IMR-90 (cell line): ENCODE data around the gene TDRD7. TPM values are rescaled to one million over a fixed set of nuclear protein-coding genes. Genes with fewer than 3 reads are reported as not detected.

Experiments
- ATAC-seq: fragments of 200-7000 bp; cut with Tn5 transposase; 2 replicates; pipeline ENCODE4 v1.9.1; 2020; ENCODE audit warnings: low read depth, mild to moderate bottlenecking, moderate library complexity
- BruUV-seq: library from RNA; stranded (reverse); fragments of 400-500 nt; replicated peaks from 2 replicates; lab custom pipeline; 2021; lab: Mats Ljungman, UMichigan
- CTCF ChIA-PET: fragments of 300-600 bp; formaldehyde crosslinking; extraction: SDS; loops from one replicate; lab custom pipeline; 2021; ENCODE audit warnings: antibody characterized with exemption; lab: Yijun Ruan, JAX
- POLR2A ChIA-PET: fragments of 300-600 bp; sonication (Branson Sonifier 250); formaldehyde crosslinking; loops from one replicate; lab custom pipeline; 2022; ENCODE audit warnings: antibody characterized with exemption; ENCODE audit not compliant: unreplicated experiment; lab: Charles Lee
- DNase-seq: peaks from one replicate; pipeline ENCODE4 v3.0.0; 2013
- H2AFZ ChIP-seq: replicated peaks from 2 replicates; pipeline ENCODE3; 2013; ENCODE audit warnings: low read length, mild to moderate bottlenecking; ENCODE audit not compliant: poor library complexity
- H2AK5ac ChIP-seq: 2 replicates; pipeline ENCODE4 v1.6.1; 2013; ENCODE audit warnings: low read depth, low read length, inconsistent platforms
- H2AK9ac ChIP-seq: replicated peaks from 2 replicates; pipeline ENCODE3; 2013; ENCODE audit warnings: mild to moderate bottlenecking, low read depth, low read length, moderate library complexity; ENCODE audit not compliant: poor library complexity
- H2BK120ac ChIP-seq: 2 replicates; pipeline ENCODE4 v1.6.1; 2013; ENCODE audit warnings: low read depth, low read length, inconsistent platforms
- H2BK15ac ChIP-seq: 3 replicates; pipeline ENCODE4 v1.6.1; 2013; ENCODE audit warnings: low read depth, low read length, inconsistent platforms
- H2BK20ac ChIP-seq: 2 replicates; pipeline ENCODE4 v1.6.1; 2013; ENCODE audit warnings: low read depth, mild to moderate bottlenecking, inconsistent platforms, low read length, moderate library complexity
- H2BK5ac ChIP-seq: 2 replicates; pipeline ENCODE4 v1.6.1; 2013; ENCODE audit warnings: mild to moderate bottlenecking, low read depth, low read length, inconsistent platforms; ENCODE audit not compliant: poor library complexity, severe bottlenecking
- H3K14ac ChIP-seq: replicated peaks from 2 replicates; pipeline ENCODE4 v1.6.1; 2013; ENCODE audit warnings: low read depth, low read length, inconsistent platforms
- H3K18ac ChIP-seq: 2 replicates; pipeline ENCODE4 v1.6.1; 2013; ENCODE audit warnings: low read depth, low read length, control low read depth
- H3K23ac ChIP-seq: 2 replicates; pipeline ENCODE4 v1.6.1; 2013; ENCODE audit warnings: low read depth, low read length, inconsistent platforms
- H3K27ac ChIP-seq: 2 replicates; pipeline ENCODE4 v1.5.1; 2013; ENCODE audit warnings: mild to moderate bottlenecking, control low read depth, low read length; ENCODE audit not compliant: insufficient read depth
- H3K27me3 ChIP-seq: 2 replicates; pipeline ENCODE4 v1.6.1; 2013; ENCODE audit warnings: low read length; ENCODE audit not compliant: control insufficient read depth, insufficient read depth
- H3K36me3 ChIP-seq: 2 replicates; pipeline ENCODE4 v1.6.1; 2013; ENCODE audit warnings: low read length, mixed read lengths; ENCODE audit not compliant: control insufficient read depth, insufficient read depth
- H3K4ac ChIP-seq: 2 replicates; pipeline ENCODE4 v1.6.1; 2013; ENCODE audit warnings: low read depth, low read length, inconsistent platforms
- H3K4me1 ChIP-seq: 2 replicates; pipeline ENCODE4 v1.6.1; 2013; ENCODE audit warnings: low read length, mixed read lengths; ENCODE audit not compliant: control insufficient read depth, insufficient read depth
- H3K4me2 ChIP-seq: 2 replicates; pipeline ENCODE4 v1.6.1; 2013; ENCODE audit warnings: low read depth, mild to moderate bottlenecking, control low read depth, low read length, moderate library complexity
- H3K4me3 ChIP-seq: 2 replicates; pipeline ENCODE4 v1.5.1; 2013; ENCODE audit warnings: low read depth, mild to moderate bottlenecking, control low read depth, low read length, moderate library complexity; ENCODE audit not compliant: insufficient read depth
- H3K56ac ChIP-seq: 2 replicates; pipeline ENCODE4 v1.6.1; 2013; ENCODE audit warnings: low read length, inconsistent platforms; ENCODE audit not compliant: insufficient read depth; ENCODE audit errors: extremely low read depth
- H3K79me1 ChIP-seq, 2 experiments: 2 replicates each; pipeline ENCODE4 v1.6.1; 2013; ENCODE audit warnings: low read length in 2 of 2, inconsistent platforms in 1 of 2, low read depth in 1 of 2
- H3K9ac ChIP-seq: 2 replicates; pipeline ENCODE4 v1.6.1; 2013; ENCODE audit warnings: low read depth, low read length, control low read depth
- H3K9me1 ChIP-seq: 2 replicates; pipeline ENCODE4 v1.6.1; 2013; ENCODE audit warnings: low read length, inconsistent platforms; ENCODE audit not compliant: insufficient read depth
- H3K9me3 ChIP-seq: 2 replicates; pipeline ENCODE4 v1.6.1; 2013; ENCODE audit warnings: low read length; ENCODE audit not compliant: control insufficient read depth, insufficient read depth
- H4K20me1 ChIP-seq: 2 replicates; pipeline ENCODE4 v1.6.1; 2013; ENCODE audit warnings: low read length, inconsistent platforms; ENCODE audit not compliant: insufficient read depth
- H4K5ac ChIP-seq: 2 replicates; pipeline ENCODE4 v1.6.1; 2013; ENCODE audit warnings: mild to moderate bottlenecking, low read depth, low read length, control low read depth
- H4K8ac ChIP-seq, 2 experiments: 2 replicates each; pipeline ENCODE4 v1.6.1; 2013; ENCODE audit warnings: low read depth in 2 of 2, low read length in 2 of 2, control low read depth in 1 of 2, inconsistent platforms in 1 of 2
- H4K91ac ChIP-seq: 2 replicates; pipeline ENCODE4 v1.6.1; 2013; ENCODE audit warnings: low read depth, low read length, inconsistent platforms; ENCODE audit not compliant: insufficient read depth
- CEBPB ChIP-seq: IDR thresholded peaks from 2 replicates; pipeline ENCODE4 v1.6.1; 2012; ENCODE audit warnings: low read depth, low read length, improper control_type of control experiment
- CHD1 ChIP-seq: IDR thresholded peaks from 2 replicates; pipeline ENCODE4 v1.6.1; 2012; ENCODE audit warnings: low read depth, low read length, improper control_type of control experiment
- FOS ChIP-seq: fragments of 150-350 bp; IDR thresholded peaks from 2 replicates; pipeline ENCODE4 v1.6.1; 2016; ENCODE audit warnings: low read depth, low read length
- MAZ ChIP-seq: IDR thresholded peaks from 2 replicates; pipeline ENCODE4 v1.6.1; 2012; ENCODE audit warnings: low read depth, mild to moderate bottlenecking, low read length, improper control_type of control experiment, moderate library complexity, borderline replicate concordance
- MXI1 ChIP-seq: IDR thresholded peaks from 2 replicates; pipeline ENCODE4 v1.6.1; 2012; ENCODE audit warnings: low read depth, mild to moderate bottlenecking, low read length, moderate library complexity, borderline replicate concordance
- NFE2L2 ChIP-seq: fragments of 150-350 bp; IDR thresholded peaks from 2 replicates; pipeline ENCODE4 v1.6.1; 2016; ENCODE audit warnings: low read depth, mild to moderate bottlenecking, low read length
- POLR2A ChIP-seq: IDR thresholded peaks from 2 replicates; pipeline ENCODE4 v1.6.1; 2012; ENCODE audit warnings: mild to moderate bottlenecking, low read depth, low read length
- RCOR1 ChIP-seq: IDR thresholded peaks from 2 replicates; pipeline ENCODE4 v1.6.1; 2012; ENCODE audit warnings: mild to moderate bottlenecking, low read length, improper control_type of control experiment; ENCODE audit not compliant: insufficient replicate concordance
- RFX5 ChIP-seq: IDR thresholded peaks from 2 replicates; pipeline ENCODE4 v1.8.0; 2012; ENCODE audit warnings: low read depth, mild to moderate bottlenecking, low read length, moderate library complexity
- SMC3 ChIP-seq: fragments of 150-350 bp; IDR thresholded peaks from 2 replicates; pipeline ENCODE4 v1.6.1; 2016; ENCODE audit warnings: low read depth, mild to moderate bottlenecking, antibody characterized with exemption, low read length, moderate library complexity
- USF2 ChIP-seq: fragments of 150-350 bp; IDR thresholded peaks from 2 replicates; pipeline ENCODE4 v1.6.1; 2017; ENCODE audit warnings: mild to moderate bottlenecking, antibody characterized with exemption, low read length, low read depth
- WGBS, 2 experiments: methylation state at CpG; one replicate each; pipeline versions ENCODE4 v1.1.5 to v1.1.7; 2013; ENCODE audit warnings: missing lambda C conversion rate in 2 of 2; ENCODE audit not compliant: insufficient read length in 1 of 2; ENCODE audit errors: extremely low coverage in 2 of 2; 5-methylcytosine and 5-hydroxymethylcytosine counted together
- dilution Hi-C: fragments of 300-500 bp; cut with HindIII; formaldehyde crosslinking; loops from one replicate; pipeline ENCODE4 v1.14.3; 2018; ENCODE audit warnings: low sequenced_read_pairs; ENCODE audit not compliant: unreplicated experiment
- in situ Hi-C: fragments of 300-500 bp; cut with MboI; formaldehyde crosslinking; loops from 3 replicates; pipeline ENCODE4 v1.14.3; 2019; ENCODE audit warnings: low sequenced_read_pairs, inconsistent platforms, mixed read lengths
- intact Hi-C: fragments of 100-400 bp; cut with micrococcal nuclease; formaldehyde crosslinking; loops from 2 replicates; pipeline ENCODE4 v1.10.0; 2022
- polyA plus RNA-seq, 3 experiments: library from polyadenylated mRNA; depleted of rRNA; stranded (reverse); fragments of >200 nt; gene quantifications; 2 replicates each; pipeline ENCODE4 v1.2.3, GENCODE V29; 2012; ENCODE audit warnings: low replicate concordance in 1 of 3
- total RNA-seq: library from RNA; depleted of rRNA; stranded (reverse); fragments of >200 nt; gene quantifications from 2 replicates; pipeline ENCODE4 v1.2.3, GENCODE V29; 2012

Gene TDRD7
- total and polyA plus RNA-seq, 2 of the 4 experiments (the other 2 are of a cell fraction) = 4.4 to 9.7 TPM

DNA sequence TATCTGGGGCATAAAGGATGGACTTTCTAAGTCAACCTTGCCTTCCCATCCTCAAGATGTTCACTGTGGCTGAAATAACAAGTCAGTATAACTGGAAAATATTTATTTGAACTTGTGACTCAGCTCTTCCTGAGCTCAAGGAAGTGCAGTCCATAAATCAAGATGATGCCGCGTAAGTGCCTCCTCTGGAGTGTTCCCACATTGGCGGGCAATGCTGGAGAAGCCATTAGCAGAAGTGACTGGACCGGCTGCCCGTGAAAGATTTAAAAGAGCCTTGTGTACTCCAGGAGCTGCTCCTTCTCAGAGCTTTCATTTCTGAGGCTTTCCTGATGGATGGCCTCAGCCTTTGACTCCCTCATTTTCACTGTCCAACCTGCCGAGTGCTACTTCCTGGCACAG lies 107.0 kb downstream of the TDRD7 start:
- POLR2A ChIA-PET = no interaction called here
- peak overlapping the region; percentile 58; the same call in 1 of the 2 replicates for H2BK120ac ChIP-seq
- no peaks in the 10 kb centered on the region for H3K79me1 ChIP-seq
- ATAC-seq (peak; percentile 95), DNase-seq (peak; percentile 92)
- no peak overlapping the region for H2AK9ac ChIP-seq
- H3K9me3 ChIP-seq = no peaks in the 10 kb centered on the region
- peak overlapping the region; percentile 63; the same call in 1 of the 2 replicates for H2AK5ac ChIP-seq
- no peak overlapping the region for H2BK5ac ChIP-seq
- dilution Hi-C loops = no loop called here
- peak overlapping the region; percentile 42; the same call in 1 of the 3 replicates for H2BK15ac ChIP-seq
- H4K91ac ChIP-seq = peak overlapping the region; percentile 49
- no TSS peak for BruUV-seq
- H3K9me1 ChIP-seq = peaks cover 16% of the 10 kb centered on the region
- H3K4me1 ChIP-seq = peaks cover 10% of the 10 kb centered on the region; the same call in 1 of the 2 replicates
- H3K18ac ChIP-seq = no peak overlapping the region; the same call in 1 of the 2 replicates
- CTCF ChIA-PET = interaction anchor here (1.1 to 1.8 kb wide), 2 partner anchors 15 to 80 kb away, joined by 3 to 4 read pairs; no protein-coding TSS in a partner anchor
- no peak overlapping the region for H4K5ac ChIP-seq
- intact Hi-C loops = no loop called here
- H3K27me3 ChIP-seq = peaks cover 6% of the 10 kb centered on the region
- H2AFZ ChIP-seq = peak overlapping the region; percentile 36
- in situ Hi-C loops = no loop called here
- 0% methylated on average over 3 of the region's 6 CpGs; no CpG with 5 or more reads in 1 of the 2 experiments for WGBS, 2 experiments
- H2BK20ac ChIP-seq = peak overlapping the region; percentile 75; the same call in 1 of the 2 replicates
- 0 out of 2 replicates have a peak overlapping the region, but pooled peaks have one; percentile 21 for H3K23ac ChIP-seq
- H3K27ac ChIP-seq = peak overlapping the region; percentile 54; the same call in 1 of the 2 replicates
- H3K9ac ChIP-seq = no peak overlapping the region
- H3K4ac ChIP-seq = peak overlapping the region; percentile 49
- peak overlapping the region; percentile 39; the same call in 1 of the 2 replicates for H3K56ac ChIP-seq
- H4K20me1 ChIP-seq = 0 out of 2 replicates have a peak, but pooled peaks cover 6% of the 10 kb centered on the region
- H3K36me3 ChIP-seq = no peaks in the 10 kb centered on the region
- peak overlapping the region in 1 of 2 experiments; percentile 48; a peak in 2 of 4 replicates for H4K8ac ChIP-seq
- TF ChIP-seq RCOR1 = no peak
- TF ChIP-seq SMC3 = no peak
- TF ChIP-seq USF2 = no peak
- TF ChIP-seq CEBPB = no peak
- TF ChIP-seq RFX5 = no peak
- peak; percentile 65; the same call in 1 of the 2 replicates for TF ChIP-seq NFE2L2
- no peak for TF ChIP-seq CHD1
- no peak for TF ChIP-seq MXI1
- 0 out of 2 replicates have a peak, but pooled peaks have one; percentile 33 for TF ChIP-seq FOS
- no peak for TF ChIP-seq MAZ
- TF ChIP-seq POLR2A = no peak
- H3K4me3 ChIP-seq = no peak overlapping the region
- H3K4me2 ChIP-seq = peak overlapping the region; percentile 57
- 0 out of 2 replicates have a peak overlapping the region, but pooled peaks have one; percentile 6 for H3K14ac ChIP-seq
